IMR-90 (cell line): ENCODE results near the gene ANTXR1. TPM values are rescaled to one million over a fixed set of nuclear protein-coding genes. Genes with fewer than 3 reads are reported as not detected.

ENCODE experiments used
- ATAC-seq: fragments of 200-7000 bp; cut with Tn5 transposase; 2 replicates; pipeline ENCODE4 v1.9.1; 2020; ENCODE audit warnings: low read depth, mild to moderate bottlenecking, moderate library complexity
- BruUV-seq: library from RNA; stranded (reverse); fragments of 400-500 nt; replicated peaks from 2 replicates; lab custom pipeline; 2021; lab: Mats Ljungman, UMichigan
- CTCF ChIA-PET: fragments of 300-600 bp; formaldehyde crosslinking; extraction: SDS; loops from one replicate; lab custom pipeline; 2021; ENCODE audit warnings: antibody characterized with exemption; lab: Yijun Ruan, JAX
- POLR2A ChIA-PET: fragments of 300-600 bp; sonication (Branson Sonifier 250); formaldehyde crosslinking; loops from one replicate; lab custom pipeline; 2022; ENCODE audit warnings: antibody characterized with exemption; ENCODE audit not compliant: unreplicated experiment; lab: Charles Lee
- DNase-seq: peaks from one replicate; pipeline ENCODE4 v3.0.0; 2013
- H2AFZ ChIP-seq: replicated peaks from 2 replicates; pipeline ENCODE3; 2013; ENCODE audit warnings: low read length, mild to moderate bottlenecking; ENCODE audit not compliant: poor library complexity
- H2AK5ac ChIP-seq: 2 replicates; pipeline ENCODE4 v1.6.1; 2013; ENCODE audit warnings: low read depth, low read length, inconsistent platforms
- H2AK9ac ChIP-seq: replicated peaks from 2 replicates; pipeline ENCODE3; 2013; ENCODE audit warnings: mild to moderate bottlenecking, low read depth, low read length, moderate library complexity; ENCODE audit not compliant: poor library complexity
- H2BK120ac ChIP-seq: 2 replicates; pipeline ENCODE4 v1.6.1; 2013; ENCODE audit warnings: low read depth, low read length, inconsistent platforms
- H2BK15ac ChIP-seq: 3 replicates; pipeline ENCODE4 v1.6.1; 2013; ENCODE audit warnings: low read depth, low read length, inconsistent platforms
- H2BK20ac ChIP-seq: 2 replicates; pipeline ENCODE4 v1.6.1; 2013; ENCODE audit warnings: low read depth, mild to moderate bottlenecking, inconsistent platforms, low read length, moderate library complexity
- H2BK5ac ChIP-seq: 2 replicates; pipeline ENCODE4 v1.6.1; 2013; ENCODE audit warnings: mild to moderate bottlenecking, low read depth, low read length, inconsistent platforms; ENCODE audit not compliant: poor library complexity, severe bottlenecking
- H3K14ac ChIP-seq: replicated peaks from 2 replicates; pipeline ENCODE4 v1.6.1; 2013; ENCODE audit warnings: low read depth, low read length, inconsistent platforms
- H3K18ac ChIP-seq: 2 replicates; pipeline ENCODE4 v1.6.1; 2013; ENCODE audit warnings: low read depth, low read length, control low read depth
- H3K23ac ChIP-seq: 2 replicates; pipeline ENCODE4 v1.6.1; 2013; ENCODE audit warnings: low read depth, low read length, inconsistent platforms
- H3K27ac ChIP-seq: 2 replicates; pipeline ENCODE4 v1.5.1; 2013; ENCODE audit warnings: mild to moderate bottlenecking, control low read depth, low read length; ENCODE audit not compliant: insufficient read depth
- H3K27me3 ChIP-seq: 2 replicates; pipeline ENCODE4 v1.6.1; 2013; ENCODE audit warnings: low read length; ENCODE audit not compliant: control insufficient read depth, insufficient read depth
- H3K36me3 ChIP-seq: 2 replicates; pipeline ENCODE4 v1.6.1; 2013; ENCODE audit warnings: low read length, mixed read lengths; ENCODE audit not compliant: control insufficient read depth, insufficient read depth
- H3K4ac ChIP-seq: 2 replicates; pipeline ENCODE4 v1.6.1; 2013; ENCODE audit warnings: low read depth, low read length, inconsistent platforms
- H3K4me1 ChIP-seq: 2 replicates; pipeline ENCODE4 v1.6.1; 2013; ENCODE audit warnings: low read length, mixed read lengths; ENCODE audit not compliant: control insufficient read depth, insufficient read depth
- H3K4me2 ChIP-seq: 2 replicates; pipeline ENCODE4 v1.6.1; 2013; ENCODE audit warnings: low read depth, mild to moderate bottlenecking, control low read depth, low read length, moderate library complexity
- H3K4me3 ChIP-seq: 2 replicates; pipeline ENCODE4 v1.5.1; 2013; ENCODE audit warnings: low read depth, mild to moderate bottlenecking, control low read depth, low read length, moderate library complexity; ENCODE audit not compliant: insufficient read depth
- H3K56ac ChIP-seq: 2 replicates; pipeline ENCODE4 v1.6.1; 2013; ENCODE audit warnings: low read length, inconsistent platforms; ENCODE audit not compliant: insufficient read depth; ENCODE audit errors: extremely low read depth
- H3K79me1 ChIP-seq, 2 experiments: 2 replicates each; pipeline ENCODE4 v1.6.1; 2013; ENCODE audit warnings: low read length in 2 of 2, inconsistent platforms in 1 of 2, low read depth in 1 of 2
- H3K9ac ChIP-seq: 2 replicates; pipeline ENCODE4 v1.6.1; 2013; ENCODE audit warnings: low read depth, low read length, control low read depth
- H3K9me1 ChIP-seq: 2 replicates; pipeline ENCODE4 v1.6.1; 2013; ENCODE audit warnings: low read length, inconsistent platforms; ENCODE audit not compliant: insufficient read depth
- H3K9me3 ChIP-seq: 2 replicates; pipeline ENCODE4 v1.6.1; 2013; ENCODE audit warnings: low read length; ENCODE audit not compliant: control insufficient read depth, insufficient read depth
- H4K20me1 ChIP-seq: 2 replicates; pipeline ENCODE4 v1.6.1; 2013; ENCODE audit warnings: low read length, inconsistent platforms; ENCODE audit not compliant: insufficient read depth
- H4K5ac ChIP-seq: 2 replicates; pipeline ENCODE4 v1.6.1; 2013; ENCODE audit warnings: mild to moderate bottlenecking, low read depth, low read length, control low read depth
- H4K8ac ChIP-seq, 2 experiments: 2 replicates each; pipeline ENCODE4 v1.6.1; 2013; ENCODE audit warnings: low read depth in 2 of 2, low read length in 2 of 2, control low read depth in 1 of 2, inconsistent platforms in 1 of 2
- H4K91ac ChIP-seq: 2 replicates; pipeline ENCODE4 v1.6.1; 2013; ENCODE audit warnings: low read depth, low read length, inconsistent platforms; ENCODE audit not compliant: insufficient read depth
- FOS ChIP-seq: fragments of 150-350 bp; IDR thresholded peaks from 2 replicates; pipeline ENCODE4 v1.6.1; 2016; ENCODE audit warnings: low read depth, low read length
- WGBS, 2 experiments: methylation state at CpG; one replicate each; pipeline versions ENCODE4 v1.1.5 to v1.1.7; 2013; ENCODE audit warnings: missing lambda C conversion rate in 2 of 2; ENCODE audit not compliant: insufficient read length in 1 of 2; ENCODE audit errors: extremely low coverage in 2 of 2; 5-methylcytosine and 5-hydroxymethylcytosine counted together
- dilution Hi-C: fragments of 300-500 bp; cut with HindIII; formaldehyde crosslinking; loops from one replicate; pipeline ENCODE4 v1.14.3; 2018; ENCODE audit warnings: low sequenced_read_pairs; ENCODE audit not compliant: unreplicated experiment
- in situ Hi-C: fragments of 300-500 bp; cut with MboI; formaldehyde crosslinking; loops from 3 replicates; pipeline ENCODE4 v1.14.3; 2019; ENCODE audit warnings: low sequenced_read_pairs, inconsistent platforms, mixed read lengths
- intact Hi-C: fragments of 100-400 bp; cut with micrococcal nuclease; formaldehyde crosslinking; loops from 2 replicates; pipeline ENCODE4 v1.10.0; 2022
- polyA plus RNA-seq, 3 experiments: library from polyadenylated mRNA; depleted of rRNA; stranded (reverse); fragments of >200 nt; gene quantifications; 2 replicates each; pipeline ENCODE4 v1.2.3, GENCODE V29; 2012; ENCODE audit warnings: low replicate concordance in 1 of 3
- total RNA-seq: library from RNA; depleted of rRNA; stranded (reverse); fragments of >200 nt; gene quantifications from 2 replicates; pipeline ENCODE4 v1.2.3, GENCODE V29; 2012

Gene ANTXR1
- total and polyA plus RNA-seq, 2 of the 4 experiments (the other 2 are of a cell fraction) = 27.2 to 36.9 TPM

DNA sequence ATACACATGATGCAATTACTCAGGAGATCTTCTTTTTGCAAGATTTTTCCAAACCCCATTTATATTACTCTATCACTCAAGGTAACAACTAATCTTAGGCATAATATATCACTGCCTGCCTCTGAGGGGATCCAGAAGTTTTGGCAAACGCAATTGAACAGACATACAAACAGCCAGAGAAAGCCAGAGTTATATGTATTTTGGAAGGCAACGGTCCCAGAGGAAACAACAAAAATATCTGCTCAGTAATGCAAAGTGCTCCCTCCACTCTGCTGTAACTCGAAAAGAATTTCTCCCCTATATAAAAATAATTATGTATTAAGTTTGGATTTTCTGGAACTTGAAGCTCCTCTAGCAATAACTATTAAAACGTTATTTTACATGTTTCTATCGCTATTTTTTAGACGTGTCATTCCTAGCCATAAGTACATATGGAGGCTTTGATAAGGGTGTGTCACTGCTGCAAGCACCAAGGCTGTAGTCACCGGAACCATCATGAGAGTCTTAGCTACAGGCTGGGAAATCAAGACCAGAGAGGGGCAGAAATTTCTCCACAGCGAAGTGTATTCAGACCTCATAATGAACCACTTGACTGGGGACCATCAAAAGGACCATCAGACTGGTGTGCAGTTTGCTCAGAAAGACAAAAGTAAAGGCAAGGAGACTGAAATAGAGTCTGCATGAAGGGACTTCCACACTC, 42.3 kb upstream of the ANTXR1 start:
- H3K36me3 ChIP-seq = no peaks in the 10 kb centered on the region
- TF ChIP-seq FOS = no peak
- H3K79me1 ChIP-seq = peaks cover 0 to 3% of the 10 kb centered on the region in 2 experiments; a peak in 1 of 4 replicates
- no peak overlapping the region for H3K4me2 ChIP-seq
- H3K14ac ChIP-seq = peak overlapping the region; percentile 90
- peaks cover 15% of the 10 kb centered on the region for H3K9me1 ChIP-seq
- peak overlapping the region; percentile 93 for H2BK120ac ChIP-seq
- peak overlapping the region; percentile 96 for H2BK5ac ChIP-seq
- H2BK20ac ChIP-seq = peak overlapping the region; percentile 88
- peak overlapping the region; percentile 89 for H4K91ac ChIP-seq
- H3K9ac ChIP-seq = no peak overlapping the region
- H3K4me3 ChIP-seq = no peak overlapping the region
- H3K4me1 ChIP-seq = peaks cover 13% of the 10 kb centered on the region
- DNase-seq = no peak
- H4K8ac ChIP-seq = peak overlapping the region; percentile 13 to 91
- dilution Hi-C loops = no loop called here
- in situ Hi-C loops = no loop called here
- no peak overlapping the region for H2AK9ac ChIP-seq
- no peaks in the 10 kb centered on the region for H3K27me3 ChIP-seq
- peak overlapping the region; percentile 83; the same call in 1 of the 2 replicates for H2AK5ac ChIP-seq
- WGBS, 2 experiments = 100% methylated on average over 1 of the region's 8 CpGs; no CpG with 5 or more reads in 1 of the 2 experiments
- H4K20me1 ChIP-seq = no peaks in the 10 kb centered on the region
- CTCF ChIA-PET = interaction anchor here (0.6 kb wide), 1 partner anchor 1088 kb away, joined by 4 read pairs; no protein-coding TSS in a partner anchor
- peak overlapping the region; percentile 4 for H2AFZ ChIP-seq
- H3K18ac ChIP-seq = peak overlapping the region; percentile 96
- intact Hi-C loops = no loop called here
- peak overlapping the region; percentile 73 for H3K27ac ChIP-seq
- no peak overlapping the region; the same call in 1 of the 2 replicates for H3K56ac ChIP-seq
- H3K23ac ChIP-seq = peak overlapping the region; percentile 78; the same call in 1 of the 2 replicates
- no peaks in the 10 kb centered on the region for H3K9me3 ChIP-seq
- no peak for ATAC-seq
- H4K5ac ChIP-seq = peak overlapping the region; percentile 86; the same call in 1 of the 2 replicates
- H2BK15ac ChIP-seq = peak overlapping the region; percentile 86
- no TSS peak for BruUV-seq
- POLR2A ChIA-PET = no interaction called here
- peak overlapping the region; percentile 89 for H3K4ac ChIP-seq
